GM12891 (cell line): ENCODE data around the gene FFAR2.

Experiments
- POLR2A ChIP-seq: IDR thresholded peaks from 2 replicates; pipeline ENCODE4 v1.6.1; 2011; ENCODE audit warnings: low read depth, low read length, control low read depth
- POLR2AphosphoS5 ChIP-seq: IDR thresholded peaks from 2 replicates; pipeline ENCODE4 v1.6.1; 2011; ENCODE audit warnings: low read depth, low read length, control low read depth
- SPI1 ChIP-seq: IDR thresholded peaks from 2 replicates; pipeline ENCODE4 v1.6.1; 2011; ENCODE audit warnings: low read depth, low read length, control low read depth
- TAF1 ChIP-seq: IDR thresholded peaks from 2 replicates; pipeline ENCODE4 v1.6.1; 2011; ENCODE audit warnings: low read depth, low read length, control low read depth

DNA sequence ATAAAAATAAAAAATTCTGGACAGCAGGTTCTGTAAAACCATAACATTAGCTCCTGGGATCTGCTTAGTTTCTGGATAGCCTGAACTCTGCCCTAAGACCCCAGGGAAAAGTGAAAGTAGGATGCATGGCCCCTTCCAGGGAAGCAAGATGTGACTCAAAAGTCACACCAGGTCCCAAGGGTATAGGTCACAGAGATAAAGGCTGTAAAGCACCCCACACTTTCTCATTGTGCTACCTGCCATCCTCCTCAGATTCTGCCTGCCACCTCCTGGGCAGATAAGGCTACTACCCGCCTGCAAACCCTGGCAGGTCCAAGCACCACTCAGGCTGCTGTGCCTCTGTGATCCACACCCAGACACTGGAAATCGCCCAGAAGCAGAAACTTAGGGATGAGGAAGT is 20.6 kb downstream of the FFAR2 start:
- TF ChIP-seq POLR2AphosphoS5 (no peak), POLR2A (no peak), TAF1 (no peak), SPI1 (no peak)
